C4-2B (cell line): ENCODE measurements around the gene FNDC3A.

Experiments
- H3K27ac ChIP-seq: fragments of 450-650 bp; 2 replicates; pipeline ENCODE4 v1.5.1; 2017
- CTCF ChIP-seq: fragments of 450-650 bp; conservative IDR thresholded peaks from 2 replicates; pipeline ENCODE4 v1.5.1; 2017; ENCODE audit warnings: mild to moderate bottlenecking
- ZFX ChIP-seq: fragments of 450-650 bp; IDR thresholded peaks from 2 replicates; pipeline ENCODE4 v1.6.1; 2017

The FNDC3A gene

GRCh38 chr13:49093376-49093775 is 117.7 kb downstream of the FNDC3A start:
- TF ChIP-seq ZFX: no peak
- TF ChIP-seq CTCF: no peak
- no peak overlapping the region for H3K27ac ChIP-seq

DNA sequence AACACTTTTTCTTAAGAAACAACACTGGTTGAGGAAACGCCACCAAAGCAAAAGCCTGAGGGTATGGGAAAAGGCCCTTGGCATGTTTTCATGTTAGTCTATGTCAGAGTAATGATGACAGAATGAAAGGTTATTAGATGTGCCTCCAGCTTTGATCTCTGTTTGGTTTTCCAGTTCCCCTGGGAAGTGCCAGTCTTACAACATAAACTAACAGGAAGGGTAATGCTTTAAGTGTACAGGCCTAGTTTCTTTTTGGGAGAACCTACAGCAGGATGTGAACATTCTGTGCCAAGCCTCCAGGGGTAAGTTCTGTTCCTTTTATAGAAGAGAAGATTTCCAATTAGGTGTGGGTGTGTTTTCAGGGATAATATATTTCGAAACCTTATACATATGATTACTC is 121.7 kb downstream of the FNDC3A start:
- H3K27ac ChIP-seq: no peak overlapping the region

GRCh38 chr13:49098198-49098597 is 122.5 kb downstream of the FNDC3A start:
- H3K27ac ChIP-seq: no peak overlapping the region
- TF ChIP-seq CTCF (no peak), ZFX (no peak)

More for the DNA sequence above, 121.7 kb downstream of the FNDC3A start:
- TF ChIP-seq ZFX (no peak), CTCF (no peak)

GRCh38 chr13:49098771-49099512 is 123.2 kb downstream of the FNDC3A start:
- TF ChIP-seq CTCF: peak; percentile 84
- TF ChIP-seq ZFX: no peak
- no peak overlapping the region for H3K27ac ChIP-seq

- TF ChIP-seq ZFX (no peak), CTCF (peak; percentile 51)
- no peak overlapping the region for H3K27ac ChIP-seq
Observed at GRCh38 chr13:49099513-49099877, 123.8 kb downstream of the FNDC3A start.

GRCh38 chr13:49100637-49101570 is 125.2 kb downstream of the FNDC3A start:
- no peak overlapping the region for H3K27ac ChIP-seq
- TF ChIP-seq ZFX (no peak), CTCF (no peak)

DNA sequence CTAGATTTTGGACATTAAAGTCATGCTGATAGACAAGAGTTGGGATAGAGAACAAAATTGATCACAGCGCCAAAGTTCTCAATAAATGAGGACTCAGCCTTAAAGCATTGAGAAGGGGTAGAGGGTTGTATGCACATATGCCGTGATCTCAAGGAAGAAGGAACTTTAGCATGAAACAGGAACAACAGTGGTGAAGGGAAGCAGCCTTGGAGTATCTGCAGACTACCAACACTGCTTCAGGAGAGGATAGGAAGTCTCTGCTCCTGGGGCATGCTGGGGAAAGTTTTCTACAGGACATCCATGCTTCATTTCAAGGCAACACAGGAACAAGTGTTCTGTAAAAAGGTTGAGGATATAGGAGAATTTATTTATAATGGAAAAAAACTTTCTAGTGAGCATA is 132.5 kb downstream of the FNDC3A start:
- TF ChIP-seq CTCF: no peak
- TF ChIP-seq ZFX: no peak
- H3K27ac ChIP-seq: no peak overlapping the region
